ENCODE measurements around the gene CDH18. TPM values are rescaled to one million over a fixed set of nuclear protein-coding genes. Genes with fewer than 3 reads are reported as not detected.

Gene CDH18
- total RNA-seq, 2 experiments from 2014 or later = not detected

GRCh38 chr5:19986031-19986619 is 1.9 kb downstream of the CDH18 start:
- Mint-ChIP-seq H3K4me1 (ENCODE audit: low read depth) (no peaks in the 10 kb centered on the region), H3K27ac (no peak overlapping the region), H3K9me3 (ENCODE audit: insufficient read depth) (no peaks in the 10 kb centered on the region), H3K36me3 (ENCODE audit: low read depth) (no peaks in the 10 kb centered on the region), H3K4me3 (no peak overlapping the region), H3K27me3 (ENCODE audit: low read depth) (no peaks in the 10 kb centered on the region)
- ATAC-seq (no peak), DNase-seq (no peak)
- ChIA-PET CTCF (interaction anchor here (0.8 kb wide), 1 partner anchor 8 kb away, joined by 3 read pairs; no protein-coding TSS in a partner anchor), POLR2A (no interaction called here)

DNA sequence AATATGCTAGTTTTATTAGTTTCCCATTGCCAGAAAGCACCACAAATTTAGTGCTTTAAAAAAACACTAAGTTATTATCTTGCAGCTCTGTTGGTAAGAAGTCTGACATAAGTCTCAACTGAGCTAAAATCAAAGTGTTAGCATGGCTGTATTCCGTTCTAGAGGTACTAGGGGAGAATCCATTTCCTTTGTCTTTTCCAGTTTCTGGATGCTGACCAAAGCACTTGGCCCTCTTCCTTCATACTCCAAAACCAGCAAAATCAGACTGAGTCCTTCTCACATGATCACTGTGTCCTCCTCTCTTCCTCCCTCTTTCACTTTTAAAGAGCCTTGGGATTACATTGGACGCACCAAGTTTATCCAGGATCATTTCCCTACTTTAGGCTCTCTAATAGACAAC is 9.5 kb downstream of the CDH18 start:
- Mint-ChIP-seq H3K4me1 (ENCODE audit: low read depth) (no peaks in the 10 kb centered on the region), H3K36me3 (ENCODE audit: low read depth) (no peaks in the 10 kb centered on the region), H3K27me3 (ENCODE audit: low read depth) (no peaks in the 10 kb centered on the region), H3K4me3 (no peak overlapping the region), H3K27ac (no peak overlapping the region), H3K9me3 (ENCODE audit: insufficient read depth) (peaks cover 7% of the 10 kb centered on the region)
- ChIA-PET CTCF (no interaction called here), POLR2A (no interaction called here)
- ATAC-seq (no peak), DNase-seq (no peak)

DNA sequence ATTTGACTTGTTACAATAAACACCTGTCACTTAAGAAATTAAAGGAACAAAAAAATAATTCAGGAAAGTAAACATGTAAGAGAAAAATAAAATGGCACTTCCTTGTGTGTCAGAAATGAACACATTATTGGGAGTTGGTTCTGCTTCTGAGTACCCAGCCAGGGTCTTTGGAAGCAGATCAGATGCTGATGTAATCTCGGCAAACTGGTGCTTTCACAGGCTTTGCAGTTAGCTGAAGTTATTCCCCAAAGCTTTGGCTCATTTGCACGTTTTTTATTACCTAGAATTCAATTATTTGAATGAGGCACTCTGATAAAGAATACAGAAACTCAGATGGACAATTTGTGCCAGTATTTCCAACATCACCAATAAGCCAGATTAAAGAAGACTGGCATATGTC is 10.9 kb downstream of the CDH18 start:
- ATAC-seq = no peak
- peaks cover 7% of the 10 kb centered on the region for H3K9me3 Mint-ChIP-seq (ENCODE audit: insufficient read depth)
- no peaks in the 10 kb centered on the region for H3K4me1 Mint-ChIP-seq (ENCODE audit: low read depth)
- no peaks in the 10 kb centered on the region for H3K27me3 Mint-ChIP-seq (ENCODE audit: low read depth)
- H3K36me3 Mint-ChIP-seq (ENCODE audit: low read depth) = no peaks in the 10 kb centered on the region
- POLR2A ChIA-PET = no interaction called here
- no peak for DNase-seq
- H3K4me3 Mint-ChIP-seq = no peak overlapping the region
- H3K27ac Mint-ChIP-seq = no peak overlapping the region
- CTCF ChIA-PET = no interaction called here

GRCh38 chr5:19975795-19976194 is 12.2 kb downstream of the CDH18 start:
- DNase-seq (no peak), ATAC-seq (no peak)
- H3K27me3 Mint-ChIP-seq (ENCODE audit: low read depth) = no peaks in the 10 kb centered on the region
- CTCF ChIA-PET = no interaction called here
- no peaks in the 10 kb centered on the region for H3K4me1 Mint-ChIP-seq (ENCODE audit: low read depth)
- peaks cover 7% of the 10 kb centered on the region for H3K9me3 Mint-ChIP-seq (ENCODE audit: insufficient read depth)
- no peak overlapping the region for H3K4me3 Mint-ChIP-seq
- POLR2A ChIA-PET = no interaction called here
- H3K27ac Mint-ChIP-seq = no peak overlapping the region
- H3K36me3 Mint-ChIP-seq (ENCODE audit: low read depth) = no peaks in the 10 kb centered on the region

GRCh38 chr5:19960451-19960850 is 27.5 kb downstream of the CDH18 start:
- H3K9me3 Mint-ChIP-seq (ENCODE audit: insufficient read depth) = no peaks in the 10 kb centered on the region
- CTCF ChIA-PET = no interaction called here
- no peak overlapping the region for H3K27ac Mint-ChIP-seq
- H3K4me3 Mint-ChIP-seq = no peak overlapping the region
- ATAC-seq (no peak), DNase-seq (no peak)
- H3K4me1 Mint-ChIP-seq (ENCODE audit: low read depth) = no peaks in the 10 kb centered on the region
- POLR2A ChIA-PET = no interaction called here
- no peaks in the 10 kb centered on the region for H3K27me3 Mint-ChIP-seq (ENCODE audit: low read depth)
- H3K36me3 Mint-ChIP-seq (ENCODE audit: low read depth) = no peaks in the 10 kb centered on the region

- ChIA-PET POLR2A (no interaction called here), CTCF (no interaction called here)
- ATAC-seq (no peak), DNase-seq (no peak)
- Mint-ChIP-seq H3K9me3 (ENCODE audit: insufficient read depth) (no peaks in the 10 kb centered on the region), H3K4me3 (no peak overlapping the region), H3K36me3 (ENCODE audit: low read depth) (no peaks in the 10 kb centered on the region), H3K27me3 (ENCODE audit: low read depth) (no peaks in the 10 kb centered on the region), H3K4me1 (ENCODE audit: low read depth) (no peaks in the 10 kb centered on the region), H3K27ac (no peak overlapping the region)
Measured at GRCh38 chr5:19959830-19960384, 28.1 kb downstream of the CDH18 start.

GRCh38 chr5:19950897-19951296 is 37.1 kb downstream of the CDH18 start:
- Mint-ChIP-seq H3K4me1 (ENCODE audit: low read depth) (no peaks in the 10 kb centered on the region), H3K9me3 (ENCODE audit: insufficient read depth) (no peaks in the 10 kb centered on the region), H3K27ac (no peak overlapping the region), H3K4me3 (no peak overlapping the region), H3K36me3 (ENCODE audit: low read depth) (no peaks in the 10 kb centered on the region), H3K27me3 (ENCODE audit: low read depth) (no peaks in the 10 kb centered on the region)
- DNase-seq (no peak), ATAC-seq (no peak)
- CTCF ChIA-PET = no interaction called here
- POLR2A ChIA-PET = no interaction called here

- Mint-ChIP-seq H3K9me3 (ENCODE audit: insufficient read depth) (peaks cover 13% of the 10 kb centered on the region), H3K4me3 (no peak overlapping the region), H3K27me3 (ENCODE audit: low read depth) (no peaks in the 10 kb centered on the region), H3K4me1 (ENCODE audit: low read depth) (no peaks in the 10 kb centered on the region), H3K27ac (no peak overlapping the region), H3K36me3 (ENCODE audit: low read depth) (no peaks in the 10 kb centered on the region)
- DNase-seq = no peak
- POLR2A ChIA-PET = no interaction called here
- ATAC-seq = no peak
- CTCF ChIA-PET = no interaction called here
Measured at GRCh38 chr5:19940192-19940591, 47.8 kb downstream of the CDH18 start.

- peaks cover 9% of the 10 kb centered on the region for H3K9me3 Mint-ChIP-seq (ENCODE audit: insufficient read depth)
Measured at GRCh38 chr5:19930451-19930850, 57.5 kb downstream of the CDH18 start.

DNA sequence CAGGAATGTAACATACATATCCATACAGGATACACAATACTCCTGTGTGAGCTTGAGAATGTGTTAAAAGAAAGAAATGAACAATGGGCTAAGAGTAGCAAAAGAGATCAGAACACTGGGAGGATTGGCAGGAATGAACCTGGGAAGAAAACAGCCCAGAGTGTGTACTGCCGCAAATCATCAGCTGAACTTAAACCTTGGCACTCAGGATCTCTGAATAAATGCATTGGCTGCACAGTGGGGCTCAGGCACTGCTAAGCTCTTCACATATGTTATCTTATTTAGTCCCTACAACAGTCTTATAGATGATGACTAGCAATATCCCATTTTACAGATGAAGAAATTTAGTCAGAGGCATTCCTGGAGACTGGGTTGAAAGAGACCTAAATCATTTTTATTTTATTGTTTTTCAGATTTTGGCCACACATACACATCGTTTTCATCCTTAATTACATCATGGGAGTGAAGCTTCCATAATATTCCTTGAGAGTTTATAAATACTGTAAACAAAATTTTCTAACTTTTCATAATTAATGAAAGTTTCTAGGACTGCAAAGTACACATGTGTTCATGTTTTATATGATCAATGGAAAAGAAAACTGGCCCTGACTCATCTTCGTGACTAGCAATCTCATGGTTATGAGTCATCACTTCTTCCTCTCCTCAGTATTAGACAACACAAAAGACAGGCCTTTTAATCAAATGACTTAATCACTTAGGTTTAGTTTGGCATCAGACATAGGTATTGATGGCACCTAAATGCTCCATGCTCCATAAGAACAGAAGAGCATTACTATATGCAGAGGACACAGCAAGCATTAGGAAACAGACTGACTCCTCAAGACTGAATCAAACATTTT is 59.2 kb downstream of the CDH18 start:
- POLR2A ChIA-PET = no interaction called here
- CTCF ChIA-PET = no interaction called here
- H3K27ac Mint-ChIP-seq = no peak overlapping the region
- ATAC-seq (no peak), DNase-seq (no peak)
- H3K4me1 Mint-ChIP-seq (ENCODE audit: low read depth) = no peaks in the 10 kb centered on the region
- H3K27me3 Mint-ChIP-seq (ENCODE audit: low read depth) = no peaks in the 10 kb centered on the region
- H3K36me3 Mint-ChIP-seq (ENCODE audit: low read depth) = no peaks in the 10 kb centered on the region
- no peak overlapping the region for H3K4me3 Mint-ChIP-seq
- H3K9me3 Mint-ChIP-seq (ENCODE audit: insufficient read depth) = peaks cover 12% of the 10 kb centered on the region

More at GRCh38 chr5:19930451-19930850, 57.5 kb downstream of the CDH18 start:
- POLR2A ChIA-PET = no interaction called here
- no peaks in the 10 kb centered on the region for H3K36me3 Mint-ChIP-seq (ENCODE audit: low read depth)
- H3K27me3 Mint-ChIP-seq (ENCODE audit: low read depth) = no peaks in the 10 kb centered on the region
- ATAC-seq (no peak), DNase-seq (no peak)
- no peak overlapping the region for H3K4me3 Mint-ChIP-seq
- CTCF ChIA-PET = no interaction called here
- no peak overlapping the region for H3K27ac Mint-ChIP-seq
- no peaks in the 10 kb centered on the region for H3K4me1 Mint-ChIP-seq (ENCODE audit: low read depth)

GRCh38 chr5:19927919-19928318 is 60.1 kb downstream of the CDH18 start:
- H3K36me3 Mint-ChIP-seq (ENCODE audit: low read depth) = no peaks in the 10 kb centered on the region
- no peak overlapping the region for H3K4me3 Mint-ChIP-seq
- ATAC-seq = no peak
- POLR2A ChIA-PET = no interaction called here
- CTCF ChIA-PET = no interaction called here
- no peaks in the 10 kb centered on the region for H3K27me3 Mint-ChIP-seq (ENCODE audit: low read depth)
- DNase-seq = no peak
- H3K9me3 Mint-ChIP-seq (ENCODE audit: insufficient read depth) = peaks cover 18% of the 10 kb centered on the region
- no peaks in the 10 kb centered on the region for H3K4me1 Mint-ChIP-seq (ENCODE audit: low read depth)
- H3K27ac Mint-ChIP-seq = no peak overlapping the region

GRCh38 chr5:19927170-19927569 is 60.8 kb downstream of the CDH18 start:
- DNase-seq (no peak), ATAC-seq (no peak)
- H3K36me3 Mint-ChIP-seq (ENCODE audit: low read depth) = no peaks in the 10 kb centered on the region
- H3K4me3 Mint-ChIP-seq = no peak overlapping the region
- ChIA-PET CTCF (no interaction called here), POLR2A (no interaction called here)
- no peaks in the 10 kb centered on the region for H3K27me3 Mint-ChIP-seq (ENCODE audit: low read depth)
- H3K9me3 Mint-ChIP-seq (ENCODE audit: insufficient read depth) = peaks cover 23% of the 10 kb centered on the region
- H3K4me1 Mint-ChIP-seq (ENCODE audit: low read depth) = no peaks in the 10 kb centered on the region
- H3K27ac Mint-ChIP-seq = no peak overlapping the region

Measured in activated CD8-positive, alpha-beta T cell treated with anti-CD3 and anti-CD28 coated beads, Interleukin-2, amount 10 ng/mL, durations not matched to agents 7 days and 5 days (primary cell).